Sigmoid colon (tissue), 3 donors: Measurements from ENCODE around the gene MSTO1.
"Not testable (repeated sequence)": the region's sequence is repeated elsewhere in the genome, so short reads cannot be mapped to it uniquely, and the experiment has no call there.

Experiments used
- POLR2A ChIP-seq, 2 donors: fragments of 450-650 bp; IDR thresholded peaks; one replicate each; pipeline ENCODE4 v1.6.1; 2016; ENCODE audit warnings: antibody characterized with exemption in 2 of 2, mild to moderate bottlenecking in 2 of 2, moderate library complexity in 2 of 2
- TF ChIP-seq, protein P1 (sequence below), 4 experiments: fragments of 450-650 bp in 3 of 4; fragments of 200-600 bp in 1 of 4; IDR thresholded peaks; one replicate each; pipeline ENCODE4 v1.5.1; 2016 to 2019; ENCODE audit warnings: antibody characterized with exemption in 4 of 4, mild to moderate bottlenecking in 3 of 4, moderate library complexity in 2 of 4

DNA sequence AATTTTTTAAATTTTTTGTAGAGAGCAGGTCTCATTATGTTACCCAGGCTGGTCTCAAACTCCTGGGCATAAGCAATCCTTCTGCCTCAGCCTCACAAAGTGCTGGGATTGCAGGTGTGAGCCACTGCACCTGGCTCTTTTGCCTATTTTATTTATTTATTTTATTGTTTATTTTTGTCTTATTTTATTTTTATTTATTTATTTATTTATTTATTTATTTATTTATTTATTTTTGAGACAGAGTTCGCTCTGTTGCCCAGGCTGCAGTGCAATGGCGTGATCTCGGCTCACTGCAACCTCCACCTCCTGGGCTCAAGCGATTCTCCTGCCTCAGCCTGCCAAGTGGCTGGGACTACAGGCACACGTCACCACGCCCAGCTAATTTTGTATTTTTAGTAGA, 34.4 kb upstream of the MSTO1 start:
- TF ChIP-seq, protein P1, sequence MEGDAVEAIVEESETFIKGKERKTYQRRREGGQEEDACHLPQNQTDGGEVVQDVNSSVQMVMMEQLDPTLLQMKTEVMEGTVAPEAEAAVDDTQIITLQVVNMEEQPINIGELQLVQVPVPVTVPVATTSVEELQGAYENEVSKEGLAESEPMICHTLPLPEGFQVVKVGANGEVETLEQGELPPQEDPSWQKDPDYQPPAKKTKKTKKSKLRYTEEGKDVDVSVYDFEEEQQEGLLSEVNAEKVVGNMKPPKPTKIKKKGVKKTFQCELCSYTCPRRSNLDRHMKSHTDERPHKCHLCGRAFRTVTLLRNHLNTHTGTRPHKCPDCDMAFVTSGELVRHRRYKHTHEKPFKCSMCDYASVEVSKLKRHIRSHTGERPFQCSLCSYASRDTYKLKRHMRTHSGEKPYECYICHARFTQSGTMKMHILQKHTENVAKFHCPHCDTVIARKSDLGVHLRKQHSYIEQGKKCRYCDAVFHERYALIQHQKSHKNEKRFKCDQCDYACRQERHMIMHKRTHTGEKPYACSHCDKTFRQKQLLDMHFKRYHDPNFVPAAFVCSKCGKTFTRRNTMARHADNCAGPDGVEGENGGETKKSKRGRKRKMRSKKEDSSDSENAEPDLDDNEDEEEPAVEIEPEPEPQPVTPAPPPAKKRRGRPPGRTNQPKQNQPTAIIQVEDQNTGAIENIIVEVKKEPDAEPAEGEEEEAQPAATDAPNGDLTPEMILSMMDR (IDR thresholded peaks at IDR 0.05): not testable (repeated sequence)
- not testable (repeated sequence) for TF ChIP-seq POLR2A (IDR thresholded peaks at IDR 0.05)
